ENCODE measurements around the gene SEC16A.

- TF ChIP-seq POLR2AphosphoS5 (IDR thresholded peaks at IDR 0.05) (no peak), CTCF (IDR thresholded peaks at IDR 0.05) (no peak)
Measured at GRCh38 chr9:136403538-136403914, 79.3 kb downstream of the SEC16A start.
